Left lung (tissue), 10 donors: ENCODE data around the gene HRAS. TPM values are rescaled to one million over a fixed set of nuclear protein-coding genes. Genes with fewer than 3 reads are reported as not detected.

Experiments
- ATAC-seq: fragments of 200-7000 bp; cut with Tn5 transposase; one replicate; pipeline ENCODE4 v1.9.1; 2020; ENCODE audit warnings: moderate library complexity
- DNase-seq, 4 donors: peaks; one replicate each; pipeline ENCODE4 v3.0.0-alpha.2; 2013 to 2020
- H3K27ac ChIP-seq, 2 donors: fragments of 200-600 bp; sonication (generic) in 1 of 2; one replicate each; pipeline versions ENCODE4 v1.5.0 to v1.8.0; 2020 to 2021
- H3K27me3 ChIP-seq, 2 donors: fragments of 200-600 bp; sonication (generic) in 1 of 2; one replicate each; pipeline versions ENCODE4 v1.5.0 to v1.8.0; 2020 to 2021
- H3K36me3 ChIP-seq, 2 donors: fragments of 200-600 bp; sonication (generic) in 1 of 2; one replicate each; pipeline versions ENCODE4 v1.5.0 to v1.8.0; 2020 to 2021
- H3K4me1 ChIP-seq, 2 donors: fragments of 200-600 bp; one replicate each; pipeline ENCODE4 v1.8.0; 2021
- H3K4me3 ChIP-seq, 2 donors: fragments of 200-600 bp; sonication (generic) in 1 of 2; one replicate each; pipeline versions ENCODE4 v1.5.0 to v1.8.0; 2020 to 2021; ENCODE audit warnings: mild to moderate bottlenecking in 1 of 2
- H3K9me3 ChIP-seq, 2 donors: fragments of 200-600 bp; sonication (generic) in 1 of 2; one replicate each; pipeline versions ENCODE4 v1.5.0 to v1.8.0; 2020 to 2021
- intact Hi-C, 2 donors: fragments of 100-400 bp; cut with DNase I; formaldehyde crosslinking; loops; one replicate each; pipeline versions ENCODE4 v1.11.2 to v1.14.2; 2022
- polyA plus RNA-seq, 6 donors: library from polyadenylated mRNA; unstranded; fragments of 120-200 nt; gene quantifications; one replicate each; pipeline ENCODE4 v1.2.1, GENCODE V29; 2013; ENCODE audit not compliant: insufficient read length in 6 of 6
- total RNA-seq, 2 donors: library from RNA; stranded (reverse); fragmentation: NEBNext Ultra II Directional; extraction: Animal tissue kit (Norgen Biotek cat#: 25700); gene quantifications; one replicate each; pipeline ENCODE4 v1.2.1, GENCODE V29; 2021
- TF ChIP-seq, protein P1 (sequence below), 2 donors: fragments of 200-600 bp; sonication (generic) in 1 of 2; IDR thresholded peaks; one replicate each; pipeline versions ENCODE4 v1.5.0 to v1.8.0; 2021; ENCODE audit warnings: antibody characterized with exemption in 2 of 2
- donor health status: DM: no; HTN: yes; CAD: no.
- donor health status: DM: no; HTN: no; CAD: no.

The HRAS gene
- total and polyA plus RNA-seq, 8 donors: 32.4 to 52.4 (median 37.9) TPM

DNA sequence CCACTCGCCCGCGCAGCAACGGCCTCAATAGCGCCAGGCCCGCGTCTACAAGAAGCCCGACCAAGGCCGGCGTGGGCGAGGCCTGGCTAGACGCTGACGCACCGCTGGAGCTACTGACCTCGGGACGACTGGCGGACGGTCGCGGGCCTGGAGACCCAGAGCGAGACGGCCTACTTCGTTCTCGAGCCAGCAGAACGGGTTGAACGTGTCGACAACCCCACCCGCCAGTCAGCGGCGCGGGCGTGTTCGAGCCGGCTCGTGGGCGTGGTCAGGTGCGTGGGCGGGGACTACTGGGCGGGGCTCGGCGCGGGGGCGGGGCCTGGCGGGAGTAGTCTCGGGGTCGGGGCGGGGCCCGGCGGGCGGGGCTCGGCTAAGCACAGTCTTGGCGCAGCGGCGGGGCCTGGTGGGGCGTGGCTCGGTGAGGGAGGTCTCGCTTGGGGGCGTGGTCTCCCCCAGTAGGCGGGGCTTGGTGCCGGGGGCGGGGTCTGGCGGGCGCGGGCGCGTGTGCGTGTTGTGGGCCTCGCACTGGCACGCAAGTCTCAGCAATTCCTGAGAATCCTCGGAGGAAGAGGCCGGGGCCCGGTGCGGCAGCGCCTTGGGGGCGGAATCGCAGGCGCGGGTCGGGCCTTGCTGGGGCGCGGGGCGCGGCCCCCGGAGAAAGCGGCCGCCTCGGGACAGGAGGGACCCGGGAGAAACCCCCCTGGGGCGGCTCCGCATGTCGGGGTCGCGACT lies 28.2 kb downstream of the HRAS start, which contains the start of gene RNH1:
RNH1 (minus strand) TSS at position 248 of the 732 bp plus-strand sequence. CDS start 5,080 bp downstream, outside the sequence.
- Histone ChIP-seq H3K9me3 (no peaks in the 10 kb centered on the region), H3K27ac (peak within 1 kb of the TSS; percentile 99 to 100), H3K36me3 (peaks cover 0 to 34% of the 10 kb centered on the region in 2 donors), H3K4me1 (peaks cover 32 to 50% of the 10 kb centered on the region in 2 donors), H3K4me3 (peak within 1 kb of the TSS; percentile 86 to 95), H3K27me3 (no peaks in the 10 kb centered on the region)
- ATAC-seq (peak; percentile 91), DNase-seq (peak; percentile 86 to 100 (median 98))
- intact Hi-C loops: no loop called here
- TF ChIP-seq, protein P1, sequence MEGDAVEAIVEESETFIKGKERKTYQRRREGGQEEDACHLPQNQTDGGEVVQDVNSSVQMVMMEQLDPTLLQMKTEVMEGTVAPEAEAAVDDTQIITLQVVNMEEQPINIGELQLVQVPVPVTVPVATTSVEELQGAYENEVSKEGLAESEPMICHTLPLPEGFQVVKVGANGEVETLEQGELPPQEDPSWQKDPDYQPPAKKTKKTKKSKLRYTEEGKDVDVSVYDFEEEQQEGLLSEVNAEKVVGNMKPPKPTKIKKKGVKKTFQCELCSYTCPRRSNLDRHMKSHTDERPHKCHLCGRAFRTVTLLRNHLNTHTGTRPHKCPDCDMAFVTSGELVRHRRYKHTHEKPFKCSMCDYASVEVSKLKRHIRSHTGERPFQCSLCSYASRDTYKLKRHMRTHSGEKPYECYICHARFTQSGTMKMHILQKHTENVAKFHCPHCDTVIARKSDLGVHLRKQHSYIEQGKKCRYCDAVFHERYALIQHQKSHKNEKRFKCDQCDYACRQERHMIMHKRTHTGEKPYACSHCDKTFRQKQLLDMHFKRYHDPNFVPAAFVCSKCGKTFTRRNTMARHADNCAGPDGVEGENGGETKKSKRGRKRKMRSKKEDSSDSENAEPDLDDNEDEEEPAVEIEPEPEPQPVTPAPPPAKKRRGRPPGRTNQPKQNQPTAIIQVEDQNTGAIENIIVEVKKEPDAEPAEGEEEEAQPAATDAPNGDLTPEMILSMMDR (IDR thresholded peaks at IDR 0.05): no peak

DNA sequence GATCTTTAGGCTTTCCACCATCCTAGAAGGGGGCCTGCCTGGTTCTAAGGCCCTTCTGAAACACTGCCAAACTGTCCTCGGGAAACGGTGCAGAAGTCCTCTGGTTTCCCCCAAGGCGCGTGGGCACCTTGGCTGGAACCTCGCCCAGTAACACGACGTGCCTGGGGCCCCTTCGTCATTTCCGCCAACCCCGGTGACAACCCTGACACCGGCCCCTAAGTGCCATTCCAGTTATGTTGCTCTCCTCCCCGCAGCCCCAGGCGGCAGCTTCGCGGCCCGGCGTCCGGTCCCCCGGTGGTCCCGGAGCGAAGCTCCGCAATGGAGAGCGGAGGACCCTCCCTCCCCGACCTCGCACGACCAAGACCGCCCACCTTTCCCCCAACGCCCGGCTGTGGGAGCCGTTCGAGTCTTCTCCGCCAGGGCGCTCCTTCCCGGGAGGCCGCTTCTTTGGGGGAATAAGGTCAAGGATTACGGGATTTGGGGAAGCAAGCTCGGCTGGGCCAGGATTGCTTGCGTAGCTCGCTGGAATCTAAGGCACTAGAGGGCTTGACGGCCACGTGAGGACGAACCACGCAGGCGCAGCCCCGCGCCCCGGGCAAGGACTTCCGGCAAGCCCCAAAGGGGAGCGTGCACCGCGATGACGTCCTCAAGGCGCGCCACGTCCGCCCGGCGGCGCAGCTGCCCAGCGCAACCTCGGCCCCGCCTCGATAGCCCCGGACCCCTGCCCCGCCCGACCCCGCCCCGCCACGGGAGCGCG lies 29.0 kb downstream of the HRAS start:
- intact Hi-C loops: no loop called here
- peaks cover 32 to 54% of the 10 kb centered on the region in 2 donors for H3K4me1 ChIP-seq
- ATAC-seq: peak; percentile 83

DNA sequence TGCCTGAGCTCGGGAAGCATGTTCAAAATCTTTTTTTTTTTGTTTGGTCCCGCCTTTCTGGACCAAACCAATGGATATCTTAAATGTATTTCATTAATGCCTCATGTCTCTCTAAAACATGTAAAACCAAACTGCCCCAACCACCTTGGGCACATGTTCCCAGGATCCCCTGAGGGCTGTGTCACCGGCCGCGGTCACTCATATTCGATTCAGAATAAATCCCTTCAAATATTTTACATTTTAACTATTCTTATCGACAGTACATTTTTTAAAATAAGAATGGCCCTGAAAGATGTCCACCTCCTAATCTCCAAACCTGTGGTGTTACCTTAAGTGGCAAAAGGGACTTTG lies 30.4 kb downstream of the HRAS start:
- ATAC-seq (no peak), DNase-seq (no peak)
- H3K4me1 ChIP-seq: peaks cover 32 to 54% of the 10 kb centered on the region in 2 donors
- H3K36me3 ChIP-seq: peaks cover 0 to 39% of the 10 kb centered on the region in 2 donors
- intact Hi-C loops: no loop called here
- no peaks in the 10 kb centered on the region for H3K9me3 ChIP-seq
- H3K27me3 ChIP-seq: no peaks in the 10 kb centered on the region
- TF ChIP-seq, protein P1 (IDR thresholded peaks at IDR 0.05): no peak
- peak overlapping the region; percentile 42 to 86 for H3K4me3 ChIP-seq
- peak overlapping the region; percentile 64 to 100 for H3K27ac ChIP-seq

More for the DNA sequence above, 29.0 kb downstream of the HRAS start:
- H3K27me3 ChIP-seq: no peaks in the 10 kb centered on the region
- peak; percentile 97 to 100 (median 99) for DNase-seq
- TF ChIP-seq, protein P1 (IDR thresholded peaks at IDR 0.05): peak in 1 of 2 donors; percentile 18
- peak overlapping the region; percentile 86 to 95 for H3K4me3 ChIP-seq
- peak overlapping the region; percentile 99 to 100 for H3K27ac ChIP-seq
- H3K36me3 ChIP-seq: peaks cover 0 to 38% of the 10 kb centered on the region in 2 donors
- H3K9me3 ChIP-seq: no peaks in the 10 kb centered on the region

DNA sequence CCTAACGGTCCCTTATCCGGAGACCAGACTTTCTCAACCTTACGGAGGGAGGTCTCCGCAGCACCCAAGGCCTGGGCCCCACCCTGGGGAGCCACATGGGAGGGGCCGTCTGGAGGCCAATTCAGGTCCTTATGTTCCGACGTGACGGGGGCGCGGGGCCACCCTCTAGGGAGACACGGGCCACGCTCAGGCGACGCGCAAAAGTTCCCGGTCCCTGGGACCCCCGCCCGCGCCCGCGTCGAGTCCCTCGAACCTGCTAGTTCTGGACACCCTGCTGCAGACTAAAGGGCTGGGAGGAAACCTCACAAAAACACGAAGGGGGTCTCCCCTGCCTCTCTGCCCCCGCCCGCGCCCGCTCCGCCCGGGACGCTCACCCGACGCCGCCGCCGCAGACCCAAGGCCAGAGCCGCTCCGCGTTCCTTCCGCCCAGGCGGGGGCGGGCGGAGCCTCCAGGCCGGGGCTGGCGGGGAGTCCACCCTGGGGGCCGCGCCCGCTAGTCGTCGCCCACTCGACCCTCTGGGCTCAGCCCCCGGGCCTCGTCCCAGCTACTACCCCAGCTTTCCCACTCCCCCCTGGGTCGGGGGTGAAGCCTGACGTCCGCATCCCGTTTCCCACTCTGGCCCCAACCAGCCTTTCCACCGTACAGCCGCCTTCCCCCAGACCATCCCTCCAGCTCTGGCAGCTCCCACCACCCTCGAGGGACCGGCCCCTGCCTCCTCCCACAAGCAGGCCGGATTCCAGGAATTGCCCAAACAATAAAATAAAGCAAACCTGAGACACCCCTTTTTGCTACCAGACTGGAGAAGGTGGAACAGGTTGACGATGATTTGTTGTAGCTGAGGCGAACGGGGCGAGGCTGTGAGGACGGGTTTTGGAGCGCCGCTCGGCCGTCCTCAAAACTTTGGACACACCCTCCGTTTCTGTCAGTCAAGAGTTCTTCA lies 31.1 kb downstream of the HRAS start:
- Histone ChIP-seq H3K4me1 (peaks cover 32 to 54% of the 10 kb centered on the region in 2 donors), H3K27ac (peak overlapping the region; percentile 64 to 100), H3K9me3 (no peaks in the 10 kb centered on the region), H3K36me3 (peaks cover 0 to 40% of the 10 kb centered on the region in 2 donors), H3K27me3 (no peaks in the 10 kb centered on the region), H3K4me3 (peak overlapping the region; percentile 42 to 86)
- DNase-seq: peak in 2 of 4 donors; percentile 48 to 90
- ATAC-seq: peak; percentile 3
- TF ChIP-seq, protein P1 (IDR thresholded peaks at IDR 0.05): no peak
- intact Hi-C loops: no loop called here
